GM21360 (cell line): ENCODE measurements around the gene ZNF800.
"Not testable (repeated sequence)": the region's sequence is repeated elsewhere in the genome, so short reads cannot be mapped to it uniquely, and the experiment has no call there.

Experiments used
- ATAC-seq: cut with Tn5 transposase; IDR thresholded peaks from one replicate; pipeline ENCODE4 v1.9.1; 2021; ENCODE audit warnings: mild to moderate bottlenecking, moderate library complexity; ENCODE audit not compliant: unreplicated experiment

Gene ZNF800

GRCh38 chr7:127392566-127393367 lies at the start of gene ZNF800:
Gene ZNF800 (minus strand): TSS chr7:127392708. CDS start chr7:127391557, 1,151 bp downstream.
- ATAC-seq = peak; percentile 76

GRCh38 chr7:127440206-127440605 lies 47.7 kb upstream of the ZNF800 start:
- ATAC-seq = no peak

DNA sequence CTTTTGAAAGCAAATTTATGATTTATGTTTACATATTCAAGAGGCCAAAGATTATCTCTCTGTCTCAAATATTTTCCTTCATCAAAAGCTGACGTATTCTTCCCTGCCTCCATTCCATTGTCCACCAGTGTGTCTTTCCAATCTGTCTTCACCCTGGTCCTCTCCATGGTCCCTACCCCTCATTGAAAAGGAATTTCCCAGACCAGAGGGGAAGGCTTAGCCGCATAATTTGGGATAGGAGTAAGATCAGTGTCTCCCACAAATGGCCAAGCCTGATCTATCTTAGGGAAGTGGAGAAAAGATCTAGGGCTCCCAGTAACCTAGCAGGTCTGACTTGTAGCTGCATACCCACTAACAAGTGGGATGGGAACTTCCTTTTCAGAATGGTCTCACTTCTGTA lies 46.3 kb upstream of the ZNF800 start:
- no peak for ATAC-seq

GRCh38 chr7:127437837-127438236 lies 45.3 kb upstream of the ZNF800 start:
- no peak for ATAC-seq

- ATAC-seq = no peak
Measured at GRCh38 chr7:127437241-127437640, 44.7 kb upstream of the ZNF800 start.

GRCh38 chr7:127429281-127429680 lies 36.8 kb upstream of the ZNF800 start:
- not testable (repeated sequence) for ATAC-seq

- ATAC-seq = no peak
Measured at GRCh38 chr7:127419196-127419595, 26.7 kb upstream of the ZNF800 start.

DNA sequence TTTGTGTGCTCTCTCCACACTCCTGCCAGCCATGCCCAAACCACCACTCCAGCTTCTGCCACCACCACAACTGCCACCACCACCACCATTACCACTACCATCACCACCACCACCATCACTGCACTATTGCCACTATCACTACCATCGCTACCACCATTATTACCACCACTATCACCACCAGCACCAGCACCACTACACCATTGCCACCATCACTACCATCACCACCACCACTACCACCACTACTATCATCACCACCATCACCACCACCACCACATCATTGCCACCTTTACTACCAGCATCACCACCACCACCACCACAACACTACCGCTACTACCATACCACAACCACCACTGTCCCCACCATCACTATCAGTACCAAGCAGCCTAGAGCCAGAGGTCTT lies 26.0 kb upstream of the ZNF800 start:
- no peak for ATAC-seq

DNA sequence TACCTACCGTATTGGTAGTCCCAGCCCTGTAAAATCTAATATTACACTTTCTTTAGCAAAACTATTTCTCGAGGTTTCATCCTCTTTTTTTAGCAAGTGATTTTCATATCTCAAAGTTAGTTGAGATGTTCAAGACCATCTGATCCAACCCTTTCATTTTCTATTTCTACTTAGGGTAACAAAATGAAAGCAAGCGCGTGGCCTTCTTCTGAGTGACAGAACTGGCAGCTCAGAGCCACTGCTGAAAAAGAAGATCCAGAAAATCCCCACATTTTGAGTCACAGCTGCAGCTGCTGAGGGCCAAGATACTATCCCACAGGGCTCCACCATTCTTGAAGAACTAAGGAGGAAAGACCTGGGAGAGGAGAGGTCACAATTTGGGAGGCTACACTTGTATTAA lies 24.8 kb upstream of the ZNF800 start:
- ATAC-seq = peak; percentile 63

DNA sequence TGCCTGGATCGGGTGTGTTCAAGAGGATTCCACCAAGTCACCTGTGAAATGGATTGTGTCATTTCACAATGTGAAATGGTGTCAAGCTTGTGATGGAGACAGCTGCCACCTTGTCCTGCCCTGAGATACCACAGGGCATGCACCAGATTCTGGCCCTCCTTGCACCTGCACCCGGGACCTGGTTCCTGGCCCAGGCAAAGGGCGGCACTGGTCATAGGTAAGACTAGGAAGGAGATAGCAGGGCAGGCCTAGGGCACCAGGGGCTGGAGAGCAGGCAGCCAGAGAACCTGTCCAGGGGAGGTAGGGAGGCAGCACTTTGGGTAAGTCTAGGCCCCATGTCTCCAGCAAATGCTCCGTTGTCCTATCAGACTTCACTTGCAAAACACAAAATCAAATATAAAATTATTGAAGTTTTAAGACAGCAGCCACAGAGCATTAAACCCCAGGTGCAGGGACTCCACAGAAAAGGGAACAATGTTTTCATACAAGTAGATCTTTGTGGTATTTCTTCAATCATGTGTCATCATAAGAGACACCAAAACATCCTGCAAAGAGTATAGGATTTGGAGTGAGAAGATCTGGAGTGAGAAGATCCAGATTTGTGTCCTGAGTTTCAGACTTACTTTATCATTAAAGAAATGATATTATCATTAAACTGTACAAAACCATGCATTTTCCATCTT lies 22.7 kb upstream of the ZNF800 start:
- no peak for ATAC-seq

DNA sequence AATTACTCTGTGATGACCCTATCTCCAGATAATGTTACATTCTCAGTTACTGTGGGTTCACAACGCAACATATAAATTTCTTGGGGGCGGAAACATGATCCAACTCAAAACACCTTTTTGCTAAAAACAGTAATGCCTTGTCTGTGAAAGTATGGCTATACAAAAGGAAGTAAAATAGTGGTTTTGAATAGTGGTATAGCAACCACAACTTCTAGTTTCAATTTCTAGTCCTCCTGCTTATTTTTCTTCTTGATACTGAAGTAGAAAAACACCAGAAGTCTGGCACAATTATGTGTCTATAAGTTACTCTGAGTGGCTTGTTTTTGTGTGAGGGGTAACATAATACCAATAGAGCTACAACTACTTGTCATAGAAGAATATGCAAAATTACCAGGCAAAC lies 21.5 kb upstream of the ZNF800 start:
- ATAC-seq = peak; percentile 51

DNA sequence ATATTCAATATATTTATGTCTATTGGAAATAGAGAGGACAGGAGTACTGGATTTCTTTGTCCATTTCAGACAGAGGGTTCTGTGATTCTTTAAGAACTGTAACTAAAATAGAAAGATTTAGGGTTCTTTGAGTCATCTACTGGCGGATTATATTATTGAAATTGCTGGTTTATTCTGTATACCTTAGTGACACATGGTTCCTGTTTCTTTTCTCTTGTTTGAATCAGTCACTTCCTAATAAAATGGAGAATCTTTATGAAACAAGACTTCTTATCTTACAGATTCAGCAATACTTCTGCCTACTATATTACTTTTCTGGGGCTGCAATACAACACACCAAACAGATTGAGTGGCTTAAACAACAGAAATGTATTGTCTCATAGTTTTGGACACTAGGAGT lies 20.8 kb upstream of the ZNF800 start:
- no peak for ATAC-seq

DNA sequence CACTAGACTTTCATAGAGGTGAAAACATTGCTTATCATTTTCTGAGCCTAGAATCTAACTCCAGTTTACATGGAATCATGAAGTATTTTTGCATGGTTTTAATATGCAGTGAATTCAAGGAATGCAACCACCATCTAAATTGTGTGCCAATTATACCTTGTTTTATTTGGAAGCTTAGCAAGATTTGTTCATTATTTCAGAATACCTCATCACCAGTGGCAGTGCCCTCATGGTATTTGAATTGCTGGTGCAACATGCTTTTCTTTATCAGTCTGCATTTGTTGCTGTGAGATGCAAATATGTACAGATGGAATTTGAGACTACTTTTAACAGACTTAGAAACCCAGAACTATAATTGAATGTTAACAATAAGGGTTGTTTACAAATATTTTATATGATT lies 18.7 kb upstream of the ZNF800 start:
- no peak for ATAC-seq

DNA sequence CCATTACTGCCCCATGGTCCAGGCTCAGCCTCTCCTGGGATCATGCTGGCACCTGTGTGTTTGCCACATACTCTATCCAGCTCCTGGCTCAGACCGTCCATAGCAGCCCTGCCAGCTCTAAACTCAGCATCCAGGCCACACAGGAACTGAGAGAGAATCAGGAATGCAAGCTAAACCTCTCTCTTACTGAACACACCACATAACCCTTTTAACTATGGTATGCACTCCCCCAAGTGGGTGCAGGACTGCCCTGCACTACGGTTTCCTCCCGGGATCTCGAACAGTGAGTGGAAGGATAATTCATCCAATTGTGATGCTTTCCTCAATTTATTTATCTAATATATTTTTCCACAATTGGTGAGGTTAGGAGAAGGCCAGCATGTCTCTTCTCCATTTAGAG lies 17.1 kb upstream of the ZNF800 start:
- ATAC-seq = no peak

DNA sequence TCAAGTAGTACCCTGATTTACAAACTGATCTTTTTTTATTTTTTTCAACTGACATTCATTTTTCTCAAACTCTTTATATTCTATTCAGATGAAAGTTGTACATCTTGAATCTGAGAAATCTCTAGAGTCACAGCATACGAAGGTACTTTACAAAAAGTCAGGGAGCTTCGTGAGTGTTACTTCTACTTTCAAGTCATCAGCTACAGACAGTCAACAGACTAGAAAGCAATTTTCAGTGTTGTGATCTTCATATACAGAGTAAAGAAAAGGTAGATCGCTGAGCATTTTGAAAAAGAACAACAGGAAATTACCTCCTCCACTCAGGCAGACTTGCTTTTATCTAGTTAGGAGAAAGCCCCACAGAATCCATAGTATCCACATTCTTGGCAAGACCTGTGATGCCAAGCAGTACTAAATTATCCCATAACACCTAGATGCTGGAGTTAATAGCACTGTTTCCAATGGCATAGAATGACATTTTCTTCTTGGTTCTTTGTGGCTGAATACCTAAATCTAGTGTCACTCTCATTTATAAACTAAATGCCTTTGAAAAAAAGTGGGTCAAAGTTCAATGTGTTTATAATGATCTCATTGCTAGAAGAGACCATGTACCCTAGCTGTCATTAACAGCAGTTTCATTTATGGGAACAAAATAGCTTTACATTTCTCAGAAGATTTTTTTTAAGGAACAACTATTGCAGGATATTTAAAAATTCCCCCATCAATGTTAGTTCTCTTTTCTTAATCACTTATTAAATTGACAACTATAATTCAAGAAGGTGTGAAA lies 12.0 kb upstream of the ZNF800 start:
- peak; percentile 86 for ATAC-seq

- ATAC-seq = no peak
Measured at GRCh38 chr7:127396184-127396583, 3.7 kb upstream of the ZNF800 start.

GRCh38 chr7:127395104-127395503 lies 2.6 kb upstream of the ZNF800 start:
- ATAC-seq = not testable (repeated sequence)

GRCh38 chr7:127393368-127394058 lies 1.0 kb upstream of the ZNF800 start:
- no peak for ATAC-seq

- ATAC-seq = peak; percentile 37
Measured at GRCh38 chr7:127392182-127392565, 334 bp downstream of the ZNF800 start.

- peak; percentile 37 for ATAC-seq
Measured at GRCh38 chr7:127391591-127392181, 822 bp downstream of the ZNF800 start.
